VCaP (cell line): ENCODE data around the gene STK35.

ENCODE experiments used
- H3K27ac ChIP-seq: fragments of 450-650 bp; 2 replicates; pipeline ENCODE4 v1.5.1; 2017
- CTCF ChIP-seq: fragments of 450-650 bp; conservative IDR thresholded peaks from 2 replicates; pipeline ENCODE4 v1.5.1; 2017; ENCODE audit warnings: mild to moderate bottlenecking, moderate library complexity

STK35 gene

DNA sequence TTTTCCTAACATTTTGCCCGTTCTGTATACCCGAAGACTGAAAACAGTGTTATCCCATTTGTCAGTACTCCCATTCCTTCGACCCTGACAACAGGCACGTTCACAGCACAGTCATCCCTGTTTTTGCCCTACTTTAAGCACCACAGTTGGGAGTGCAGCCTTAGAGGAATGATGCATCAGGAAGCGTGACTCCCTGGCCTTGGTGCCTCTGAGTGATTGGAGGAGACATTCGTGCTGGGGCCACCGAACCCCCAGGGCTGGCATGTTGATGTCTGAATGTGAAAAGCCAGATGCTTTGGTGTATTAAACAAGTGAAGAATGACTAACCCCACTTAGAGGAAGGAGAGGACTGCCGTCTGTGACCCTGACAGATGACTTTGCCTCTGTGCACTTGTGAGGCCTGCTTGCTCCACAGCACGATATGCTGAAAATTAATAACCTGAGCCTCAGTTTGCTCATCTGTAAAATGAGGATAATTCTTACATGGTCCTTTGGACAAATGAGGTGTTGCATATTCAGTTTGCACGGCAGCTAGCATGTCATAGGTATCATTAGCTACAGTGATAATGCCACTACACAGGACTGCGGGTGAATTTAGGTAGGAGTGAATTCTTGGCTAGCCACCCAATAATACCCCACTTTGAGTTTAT is 36.0 kb downstream of the STK35 start:
- H3K27ac ChIP-seq = no peak overlapping the region
- no peak for TF ChIP-seq CTCF

- H3K27ac ChIP-seq = no peak overlapping the region
- TF ChIP-seq CTCF = no peak
Observed at GRCh38 chr20:2138396-2138795, 36.8 kb downstream of the STK35 start.

- no peak for TF ChIP-seq CTCF
- no peak overlapping the region for H3K27ac ChIP-seq
Observed at GRCh38 chr20:2139250-2139649, 37.6 kb downstream of the STK35 start.

DNA sequence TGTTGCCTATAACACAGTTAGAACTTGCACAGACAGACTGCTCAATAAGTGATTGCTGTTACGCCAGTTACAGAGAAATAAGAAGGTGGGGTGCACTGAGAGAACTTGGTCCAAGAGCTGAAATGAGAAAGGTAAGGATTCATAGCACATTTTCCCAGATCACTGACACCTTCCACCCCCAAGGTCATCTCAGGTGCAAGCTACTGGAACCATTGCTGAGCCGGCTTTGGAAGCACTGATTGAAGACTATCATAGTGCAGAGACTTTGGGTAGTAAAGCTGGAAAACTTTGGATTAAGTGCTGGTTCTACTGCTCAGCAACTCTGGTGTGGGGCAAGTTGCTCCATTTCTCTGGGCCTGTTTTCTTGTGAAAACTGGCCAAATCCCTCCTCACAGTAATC is 38.1 kb downstream of the STK35 start:
- TF ChIP-seq CTCF = no peak
- no peak overlapping the region for H3K27ac ChIP-seq

GRCh38 chr20:2140561-2140960 is 38.9 kb downstream of the STK35 start:
- TF ChIP-seq CTCF = no peak
- no peak overlapping the region for H3K27ac ChIP-seq

GRCh38 chr20:2141600-2142575 is 40.3 kb downstream of the STK35 start:
- no peak for TF ChIP-seq CTCF

DNA sequence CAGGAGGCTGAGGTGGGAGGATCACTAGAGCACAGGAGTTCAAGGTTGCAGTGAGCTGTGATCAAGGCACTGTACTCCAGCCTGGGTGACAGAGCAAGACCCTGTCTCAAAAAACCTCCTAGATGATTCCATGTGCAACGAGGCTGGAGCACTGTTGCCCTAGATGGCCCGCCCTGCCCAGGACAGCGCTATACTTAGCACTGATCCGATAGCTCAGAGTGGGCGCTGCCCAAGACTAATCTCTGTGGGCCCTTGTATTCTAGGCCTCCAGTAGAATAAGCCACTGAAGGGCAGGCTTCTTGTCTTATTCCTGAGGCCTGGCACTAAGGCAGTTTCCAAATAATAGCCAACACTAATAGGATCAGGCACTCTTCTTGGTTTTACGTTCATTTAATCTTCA is 41.0 kb downstream of the STK35 start:
- no peak overlapping the region for H3K27ac ChIP-seq
- TF ChIP-seq CTCF = no peak

More at GRCh38 chr20:2141600-2142575, 40.3 kb downstream of the STK35 start:
- no peak overlapping the region for H3K27ac ChIP-seq
